SK-N-MC (cell line): ENCODE measurements around the gene SANBR.

Experiments used
- DNase-seq: peaks from one replicate; pipeline ENCODE4 v3.0.0-alpha.2; 2011; ENCODE audit warnings: low read depth, low spot score
- H3K27ac ChIP-seq: fragments of 200-600 bp; sonication (generic); 2 replicates; pipeline ENCODE4 v1.5.1; 2016; ENCODE audit warnings: mixed run types
- H3K36me3 ChIP-seq: fragments of 200-600 bp; sonication (generic); 2 replicates; pipeline ENCODE4 v1.6.1; 2017; ENCODE audit warnings: antibody characterized with exemption, low read length, mixed read lengths; ENCODE audit not compliant: insufficient read depth
- H3K4me3 ChIP-seq: fragments of 200-600 bp; sonication (generic); 2 replicates; pipeline ENCODE4 v1.5.1; 2016
- H3K9ac ChIP-seq: fragments of 200-600 bp; sonication (generic); 2 replicates; pipeline ENCODE4 v1.8.0; 2017; ENCODE audit warnings: mixed run types, mixed read lengths; ENCODE audit not compliant: insufficient read length
- H3K9me3 ChIP-seq: fragments of 200-600 bp; sonication (generic); 2 replicates; pipeline ENCODE4 v1.6.1; 2017; ENCODE audit warnings: low read depth, mild to moderate bottlenecking, antibody characterized with exemption, low read length, moderate library complexity, mixed read lengths
- EZH2 ChIP-seq: fragments of 200-600 bp; sonication (generic); IDR thresholded peaks from one replicate; pipeline ENCODE4 v1.6.1; 2017; ENCODE audit warnings: antibody characterized with exemption
- FOXP2 ChIP-seq: optimal IDR thresholded peaks from 2 replicates; pipeline ENCODE3; 2011; ENCODE audit warnings: mild to moderate bottlenecking, moderate library complexity; ENCODE audit not compliant: insufficient read depth; ENCODE audit errors: extremely low read length, control extremely low read depth
- POLR2AphosphoS5 ChIP-seq: IDR thresholded peaks from 2 replicates; pipeline ENCODE4 v1.6.1; 2012; ENCODE audit warnings: mild to moderate bottlenecking, low read depth, low read length, borderline replicate concordance

SANBR gene

GRCh38 chr2:61065714-61066709, at the start of gene SANBR:
SANBR (plus strand) TSS chr2:61065871; CDS start chr2:61070351, 4,480 bp downstream.
- H3K4me3 ChIP-seq, result peak within 1 kb of the TSS; percentile 95
- TF ChIP-seq POLR2AphosphoS5, result peak; percentile 62; the same call in 1 of the 2 replicates
- no peak for TF ChIP-seq EZH2
- H3K9ac ChIP-seq, result peak within 1 kb of the TSS; percentile 75
- no peaks in the 10 kb centered on the region for H3K36me3 ChIP-seq
- no peak for DNase-seq
- no peaks in the 10 kb centered on the region for H3K9me3 ChIP-seq
- no peak within 1 kb of the TSS for H3K27ac ChIP-seq

- no peaks in the 10 kb centered on the region for H3K9me3 ChIP-seq
- peaks cover 7% of the 10 kb centered on the region for H3K36me3 ChIP-seq
- H3K27ac ChIP-seq, result no peak overlapping the region
- peak overlapping the region; percentile 90 for H3K9ac ChIP-seq
- DNase-seq, result no peak
- H3K4me3 ChIP-seq, result peak overlapping the region; percentile 91
- TF ChIP-seq EZH2, result no peak
- no peak for TF ChIP-seq FOXP2
- TF ChIP-seq POLR2AphosphoS5, result no peak
These were observed 49.7 kb upstream of the SANBR start for GRCh38 chr2:61015976-61016375.

DNA sequence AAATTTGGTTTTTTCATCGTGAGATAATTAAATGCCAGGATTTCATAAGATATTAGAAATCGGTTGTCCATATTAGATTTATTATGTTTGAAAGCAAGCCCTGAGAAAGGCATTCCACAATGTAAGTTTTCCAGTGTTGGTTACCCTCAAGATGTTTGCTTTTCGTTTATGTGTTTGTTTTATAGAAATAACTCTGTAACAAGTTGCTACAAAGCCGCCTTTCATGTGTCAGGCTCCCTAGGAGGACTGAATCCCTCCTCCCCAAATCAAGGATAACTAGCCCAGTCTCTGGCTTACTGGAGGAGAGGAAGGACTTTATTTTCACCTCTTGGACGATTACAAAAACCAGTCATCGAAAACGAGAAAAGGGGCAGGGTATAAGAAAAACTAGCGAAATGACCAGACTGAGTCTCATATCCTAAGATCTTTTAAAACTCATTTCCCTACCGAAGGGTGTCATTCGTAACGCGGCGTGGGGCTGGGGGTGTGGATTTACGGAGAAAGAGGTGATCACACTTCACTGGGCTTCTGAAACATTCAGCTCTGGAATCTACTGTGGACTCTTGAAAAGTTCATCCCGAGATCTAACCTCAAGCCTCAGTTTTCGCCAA, 49.2 kb upstream of the SANBR start:
- Histone ChIP-seq H3K9me3 (no peaks in the 10 kb centered on the region), H3K4me3 (peak overlapping the region; percentile 91), H3K9ac (peak overlapping the region; percentile 90), H3K27ac (peak overlapping the region; percentile 97), H3K36me3 (peaks cover 12% of the 10 kb centered on the region)
- no peak for TF ChIP-seq POLR2AphosphoS5
- no peak for TF ChIP-seq EZH2
- TF ChIP-seq FOXP2, result no peak
- no peak for DNase-seq

DNA sequence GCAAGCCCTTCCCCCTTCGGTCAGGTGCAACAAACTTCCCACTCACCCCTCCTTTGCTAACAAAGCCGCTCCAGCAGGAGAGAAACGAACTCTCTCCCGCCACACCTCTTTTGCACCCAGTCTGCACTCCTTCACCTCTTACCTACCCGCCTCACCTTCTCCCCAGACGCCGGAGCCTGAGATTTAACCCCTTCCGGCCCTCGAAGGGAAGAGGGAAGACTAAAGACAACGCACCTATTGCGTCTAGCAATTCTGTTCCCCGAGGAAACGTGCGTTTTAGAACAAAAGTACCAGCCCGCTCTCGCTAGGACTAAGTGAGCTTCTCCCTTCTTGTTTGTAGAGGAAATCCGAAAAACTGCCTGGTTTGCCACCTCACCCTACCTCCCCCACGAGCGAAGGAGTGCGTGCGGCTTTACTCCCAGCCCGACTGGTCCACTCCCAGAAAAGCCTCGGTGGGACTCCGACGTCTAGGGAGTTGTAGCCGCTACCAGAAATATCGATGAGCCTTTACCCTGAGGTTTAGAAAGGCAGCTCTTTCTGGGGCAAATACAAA, 48.6 kb upstream of the SANBR start:
- peaks cover 18% of the 10 kb centered on the region for H3K36me3 ChIP-seq
- TF ChIP-seq FOXP2 (no peak), POLR2AphosphoS5 (peak; percentile 68; the same call in 1 of the 2 replicates)
- H3K9me3 ChIP-seq, result no peaks in the 10 kb centered on the region
- H3K4me3 ChIP-seq, result peak overlapping the region; percentile 91
- DNase-seq, result peak; percentile 57
- H3K27ac ChIP-seq, result peak overlapping the region; percentile 97
- peak overlapping the region; percentile 90 for H3K9ac ChIP-seq

GRCh38 chr2:61017556-61018317, 47.9 kb upstream of the SANBR start, which contains the start of the genes PEX13 and PUS10:
PEX13 (plus strand) TSS chr2:61017720; CDS start chr2:61017760, 40 bp downstream.
PUS10 (minus strand) TSS chr2:61018255; CDS start chr2:61011890, 6,365 bp downstream.
- peak within 1 kb of the TSS; percentile 91 for H3K4me3 ChIP-seq

DNA sequence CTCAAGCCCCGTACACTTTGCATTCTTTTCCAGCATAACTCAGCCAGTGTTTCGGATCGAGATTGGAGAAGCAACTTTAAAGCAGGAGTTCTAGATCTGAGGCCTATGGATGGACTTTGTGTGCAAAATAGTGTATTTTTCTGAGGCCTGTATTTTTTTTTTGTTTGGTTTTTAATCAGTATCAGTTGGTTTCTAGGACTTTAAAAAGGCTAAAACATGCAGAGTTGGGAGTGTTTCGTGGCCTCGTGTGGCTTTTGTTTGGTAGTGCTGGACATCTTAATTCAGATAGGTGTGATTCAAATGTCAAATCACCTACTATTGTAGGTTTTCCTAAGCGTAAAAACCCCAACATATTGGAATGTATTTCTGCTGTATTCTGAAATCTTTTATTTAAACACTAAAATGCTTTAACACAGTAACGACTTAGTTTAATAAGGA, 47.3 kb upstream of the SANBR start:
- peak overlapping the region; percentile 62; the same call in 1 of the 2 replicates for H3K27ac ChIP-seq
- TF ChIP-seq FOXP2, result no peak

More at GRCh38 chr2:61017556-61018317, 47.9 kb upstream of the SANBR start, which contains the start of the genes PEX13 and PUS10:
- TF ChIP-seq POLR2AphosphoS5, result peak; percentile 79
- TF ChIP-seq EZH2, result no peak
- TF ChIP-seq FOXP2, result no peak
- peaks cover 25% of the 10 kb centered on the region for H3K36me3 ChIP-seq
- DNase-seq, result peak; percentile 55
- H3K27ac ChIP-seq, result peak within 1 kb of the TSS; percentile 97
- no peaks in the 10 kb centered on the region for H3K9me3 ChIP-seq
- H3K9ac ChIP-seq, result peak within 1 kb of the TSS; percentile 90

DNA sequence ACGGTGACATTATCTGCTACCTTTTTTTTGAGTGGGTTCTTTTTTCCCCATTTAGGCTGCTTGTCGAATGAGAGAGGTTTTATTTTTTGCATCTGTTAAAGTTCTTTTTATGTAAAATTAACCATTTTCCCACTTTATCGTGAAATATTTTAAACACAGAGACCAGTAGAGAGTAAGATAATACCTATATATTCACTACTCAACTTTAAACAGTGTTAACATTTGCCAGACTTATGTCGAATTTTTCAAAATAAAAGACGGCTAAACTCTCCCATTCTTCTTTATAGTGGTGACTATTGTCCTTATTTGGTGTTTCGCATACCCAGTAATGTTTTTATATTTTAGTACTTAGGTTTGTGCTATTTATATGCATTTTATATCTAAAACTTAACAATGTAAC, 46.9 kb upstream of the SANBR start:
- DNase-seq, result no peak
- Histone ChIP-seq H3K9me3 (no peaks in the 10 kb centered on the region), H3K36me3 (peaks cover 32% of the 10 kb centered on the region), H3K4me3 (peak overlapping the region; percentile 91), H3K9ac (peak overlapping the region; percentile 90), H3K27ac (peak overlapping the region; percentile 62; the same call in 1 of the 2 replicates)
- TF ChIP-seq POLR2AphosphoS5 (no peak), EZH2 (no peak), FOXP2 (no peak)

More for the DNA sequence above, 47.3 kb upstream of the SANBR start:
- no peak for DNase-seq
- Histone ChIP-seq H3K9me3 (no peaks in the 10 kb centered on the region), H3K36me3 (peaks cover 28% of the 10 kb centered on the region), H3K4me3 (peak overlapping the region; percentile 91), H3K9ac (peak overlapping the region; percentile 90)
